Activated CD8-positive, alpha-beta T cell treated with anti-CD3 and anti-CD28 coated beads for 36 hours (primary cell): ENCODE results near the gene CNNM3. TPM values are rescaled to one million over a fixed set of nuclear protein-coding genes. Genes with fewer than 3 reads are reported as not detected.

Experiments used
- ATAC-seq: fragments of 200-7000 bp; cut with Tn5 transposase; one replicate; pipeline ENCODE4 v1.10.0; 2021; ENCODE audit warnings: mild to moderate bottlenecking, moderate library complexity
- CTCF ChIA-PET: fragments of 350-600 bp; sonication (Branson Sonifier 250); formaldehyde crosslinking; loops from one replicate; lab custom pipeline; 2021; ENCODE audit warnings: antibody characterized with exemption; lab: Charles Lee
- POLR2A ChIA-PET: fragments of 350-600 bp; sonication (Branson Sonifier 250); formaldehyde crosslinking; loops from one replicate; lab custom pipeline; 2021; ENCODE audit warnings: antibody characterized with exemption; lab: Charles Lee
- DNase-seq: peaks from one replicate; pipeline ENCODE4 v3.0.0-alpha.2; 2020
- H3K27ac Mint-ChIP-seq: one replicate; pipeline ENCODE4 v1.8.0; 2021; ENCODE audit warnings: mild to moderate bottlenecking, mixed read lengths
- H3K27me3 Mint-ChIP-seq: one replicate; pipeline ENCODE4 v1.8.0; 2021; ENCODE audit warnings: mixed read lengths
- H3K36me3 Mint-ChIP-seq: one replicate; pipeline ENCODE4 v1.8.0; 2021; ENCODE audit warnings: low read depth, mixed read lengths
- H3K4me1 Mint-ChIP-seq: one replicate; pipeline ENCODE4 v1.8.0; 2021; ENCODE audit warnings: low read depth, mixed read lengths
- H3K4me3 Mint-ChIP-seq: one replicate; pipeline ENCODE4 v1.8.0; 2021; ENCODE audit warnings: mild to moderate bottlenecking, moderate library complexity, mixed read lengths
- H3K9me3 Mint-ChIP-seq: one replicate; pipeline ENCODE4 v1.8.0; 2021; ENCODE audit warnings: mixed read lengths
- intact Hi-C: fragments of 100-400 bp; cut with micrococcal nuclease; formaldehyde crosslinking; loops from one replicate; pipeline ENCODE4 v1.10.0; 2022
- total RNA-seq, 2 experiments: library from RNA; stranded (reverse); gene quantifications; one replicate each; pipeline ENCODE4 v1.2.3, GENCODE V29; 2021
- TF ChIP-seq, protein P1 (sequence below): fragments of 200-600 bp; IDR thresholded peaks from one replicate; pipeline ENCODE4 v1.8.0; 2022; ENCODE audit warnings: antibody characterized with exemption, mild to moderate bottlenecking

CNNM3 gene
- total RNA-seq, 2 experiments from 2014 or later: 15.8 to 19.3 TPM

DNA sequence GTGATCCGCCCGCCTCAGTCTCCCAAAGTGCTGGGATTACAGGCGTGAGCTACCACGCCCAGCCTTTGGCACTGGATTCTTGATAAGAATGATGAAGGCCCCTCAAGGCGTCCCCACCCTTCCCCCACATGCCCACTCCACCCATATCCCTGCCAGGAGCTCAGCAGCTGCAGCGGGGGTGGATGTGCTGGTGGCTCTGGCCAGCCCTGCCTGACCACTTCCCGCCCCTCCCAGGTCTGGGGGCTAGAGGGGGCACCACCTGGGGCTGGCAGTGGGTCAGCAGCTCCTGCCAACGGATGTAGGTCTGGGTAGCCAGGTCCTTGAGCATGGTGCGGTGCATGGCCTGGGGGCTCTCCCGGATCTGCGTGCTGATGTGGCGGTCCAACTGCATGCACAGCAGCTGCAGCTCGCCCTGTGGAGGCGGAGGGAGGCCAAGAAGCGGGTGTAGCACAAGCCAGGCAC is 61.6 kb downstream of the CNNM3 start:
- ATAC-seq (no peak), DNase-seq (no peak)
- TF ChIP-seq, protein P1, sequence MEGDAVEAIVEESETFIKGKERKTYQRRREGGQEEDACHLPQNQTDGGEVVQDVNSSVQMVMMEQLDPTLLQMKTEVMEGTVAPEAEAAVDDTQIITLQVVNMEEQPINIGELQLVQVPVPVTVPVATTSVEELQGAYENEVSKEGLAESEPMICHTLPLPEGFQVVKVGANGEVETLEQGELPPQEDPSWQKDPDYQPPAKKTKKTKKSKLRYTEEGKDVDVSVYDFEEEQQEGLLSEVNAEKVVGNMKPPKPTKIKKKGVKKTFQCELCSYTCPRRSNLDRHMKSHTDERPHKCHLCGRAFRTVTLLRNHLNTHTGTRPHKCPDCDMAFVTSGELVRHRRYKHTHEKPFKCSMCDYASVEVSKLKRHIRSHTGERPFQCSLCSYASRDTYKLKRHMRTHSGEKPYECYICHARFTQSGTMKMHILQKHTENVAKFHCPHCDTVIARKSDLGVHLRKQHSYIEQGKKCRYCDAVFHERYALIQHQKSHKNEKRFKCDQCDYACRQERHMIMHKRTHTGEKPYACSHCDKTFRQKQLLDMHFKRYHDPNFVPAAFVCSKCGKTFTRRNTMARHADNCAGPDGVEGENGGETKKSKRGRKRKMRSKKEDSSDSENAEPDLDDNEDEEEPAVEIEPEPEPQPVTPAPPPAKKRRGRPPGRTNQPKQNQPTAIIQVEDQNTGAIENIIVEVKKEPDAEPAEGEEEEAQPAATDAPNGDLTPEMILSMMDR: no peak
- ChIA-PET CTCF (interaction anchor here (0.6 to 0.7 kb wide), 2 partner anchors 74 to 284 kb away, joined by 3 read pairs; no protein-coding TSS in a partner anchor), POLR2A (interaction anchor here (1.1 kb wide), 1 partner anchor 9 kb away, joined by 3 read pairs; no protein-coding TSS in a partner anchor)
- no peaks in the 10 kb centered on the region for H3K36me3 Mint-ChIP-seq
- intact Hi-C loops: no loop called here
- H3K27me3 Mint-ChIP-seq: no peaks in the 10 kb centered on the region
- H3K4me1 Mint-ChIP-seq: peaks cover 34% of the 10 kb centered on the region
- no peak overlapping the region for H3K4me3 Mint-ChIP-seq
- no peak overlapping the region for H3K27ac Mint-ChIP-seq
- no peaks in the 10 kb centered on the region for H3K9me3 Mint-ChIP-seq

DNA sequence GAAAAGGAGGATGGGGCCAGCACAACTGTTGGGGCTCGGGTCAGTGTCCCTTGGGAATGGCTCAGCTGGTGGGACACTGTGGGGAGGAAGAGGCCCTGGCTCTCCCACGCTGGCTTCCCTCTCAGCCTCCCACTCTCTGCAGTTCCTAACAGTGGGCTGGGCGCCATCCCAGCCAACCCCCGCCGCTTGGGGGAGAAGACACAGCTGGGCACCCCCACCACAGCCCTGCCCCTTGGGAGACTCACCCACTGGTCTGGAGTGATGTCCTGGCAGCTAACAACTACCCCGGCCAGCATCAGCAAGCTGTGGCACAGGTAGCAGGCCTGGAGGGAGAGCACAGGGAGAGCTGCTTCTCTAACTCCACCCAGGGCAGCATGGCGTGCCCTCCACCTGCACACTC is 62.1 kb downstream of the CNNM3 start:
- intact Hi-C loops: no loop called here
- ATAC-seq: no peak
- Mint-ChIP-seq H3K36me3 (no peaks in the 10 kb centered on the region), H3K4me1 (peaks cover 29% of the 10 kb centered on the region), H3K4me3 (no peak overlapping the region), H3K9me3 (no peaks in the 10 kb centered on the region), H3K27ac (no peak overlapping the region), H3K27me3 (no peaks in the 10 kb centered on the region)
- no peak for DNase-seq
- POLR2A ChIA-PET: interaction anchor here (1.1 kb wide), 1 partner anchor 9 kb away, joined by 3 read pairs; no protein-coding TSS in a partner anchor
- CTCF ChIA-PET: interaction anchor here (0.6 to 0.9 kb wide), 2 partner anchors 20 to 285 kb away, joined by 3 to 4 read pairs; partner anchors contain the start of gene ANKRD39
- TF ChIP-seq, protein P1: no peak

GRCh38 chr2:96878796-96879544 is 62.9 kb downstream of the CNNM3 start:
- Mint-ChIP-seq H3K9me3 (no peaks in the 10 kb centered on the region), H3K4me3 (no peak overlapping the region), H3K27ac (no peak overlapping the region), H3K36me3 (no peaks in the 10 kb centered on the region), H3K27me3 (no peaks in the 10 kb centered on the region), H3K4me1 (peaks cover 21% of the 10 kb centered on the region)
- CTCF ChIA-PET: interaction anchor here (0.9 to 1.2 kb wide), 2 partner anchors 21 kb away, joined by 3 to 4 read pairs; partner anchors contain the start of gene ANKRD39
- TF ChIP-seq, protein P1: no peak
- intact Hi-C loops: no loop called here
- ATAC-seq: no peak
- DNase-seq: no peak
- POLR2A ChIA-PET: interaction anchor here (1.1 to 1.3 kb wide), 2 partner anchors 10 to 45 kb away, joined by 3 read pairs; no protein-coding TSS in a partner anchor

GRCh38 chr2:96879545-96880040 is 63.5 kb downstream of the CNNM3 start:
- TF ChIP-seq, protein P1: no peak
- intact Hi-C loops: no loop called here
- H3K36me3 Mint-ChIP-seq: no peaks in the 10 kb centered on the region
- no peak overlapping the region for H3K27ac Mint-ChIP-seq
- DNase-seq (no peak), ATAC-seq (no peak)
- no peaks in the 10 kb centered on the region for H3K27me3 Mint-ChIP-seq
- no peaks in the 10 kb centered on the region for H3K9me3 Mint-ChIP-seq
- no peak overlapping the region for H3K4me3 Mint-ChIP-seq
- CTCF ChIA-PET: interaction anchor here (1.2 kb wide), 2 partner anchors 22 to 71 kb away, joined by 3 read pairs; partner anchors contain the start of gene ANKRD39
- peaks cover 14% of the 10 kb centered on the region for H3K4me1 Mint-ChIP-seq
- POLR2A ChIA-PET: interaction anchor here (1.3 kb wide), 1 partner anchor 44 kb away, joined by 3 read pairs; no protein-coding TSS in a partner anchor

GRCh38 chr2:96880891-96881273 is 64.8 kb downstream of the CNNM3 start:
- Mint-ChIP-seq H3K4me1 (peaks cover 4% of the 10 kb centered on the region), H3K27ac (no peak overlapping the region), H3K36me3 (no peaks in the 10 kb centered on the region), H3K4me3 (no peak overlapping the region), H3K27me3 (no peaks in the 10 kb centered on the region), H3K9me3 (no peaks in the 10 kb centered on the region)
- no peak for ATAC-seq
- TF ChIP-seq, protein P1: no peak
- POLR2A ChIA-PET: no interaction called here
- CTCF ChIA-PET: interaction anchor here (1.2 kb wide), 1 partner anchor 70 kb away, joined by 3 read pairs; no protein-coding TSS in a partner anchor
- intact Hi-C loops: no loop called here
- DNase-seq: no peak
